ENCODE measurements around the gene XPR1.
"Not testable (repeated sequence)": the region's sequence is repeated elsewhere in the genome, so short reads cannot be mapped to it uniquely, and the experiment has no call there.

XPR1 gene

GRCh38 chr1:180842491-180843275 lies 210.9 kb downstream of the XPR1 start:
- DNase-seq: no peak

DNA sequence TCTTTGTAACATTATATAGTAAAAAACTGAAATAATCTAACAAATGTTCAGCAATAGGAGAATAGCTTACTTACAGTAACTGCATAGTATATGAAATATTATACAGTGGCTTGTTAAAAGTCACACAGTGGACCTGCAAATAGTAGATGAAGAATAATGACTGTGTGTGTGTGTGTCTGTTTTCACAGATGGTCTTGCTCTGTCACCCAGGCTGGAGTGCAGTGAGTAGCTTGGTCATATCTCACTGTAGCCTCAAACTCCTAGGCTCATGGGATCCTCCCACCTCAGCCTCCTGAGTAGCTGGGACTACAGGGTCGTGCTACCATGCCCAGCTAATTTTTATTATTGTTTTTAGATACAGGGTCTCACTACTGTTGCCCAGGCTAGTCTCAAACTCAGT lies 213.5 kb downstream of the XPR1 start:
- DNase-seq: no peak

DNA sequence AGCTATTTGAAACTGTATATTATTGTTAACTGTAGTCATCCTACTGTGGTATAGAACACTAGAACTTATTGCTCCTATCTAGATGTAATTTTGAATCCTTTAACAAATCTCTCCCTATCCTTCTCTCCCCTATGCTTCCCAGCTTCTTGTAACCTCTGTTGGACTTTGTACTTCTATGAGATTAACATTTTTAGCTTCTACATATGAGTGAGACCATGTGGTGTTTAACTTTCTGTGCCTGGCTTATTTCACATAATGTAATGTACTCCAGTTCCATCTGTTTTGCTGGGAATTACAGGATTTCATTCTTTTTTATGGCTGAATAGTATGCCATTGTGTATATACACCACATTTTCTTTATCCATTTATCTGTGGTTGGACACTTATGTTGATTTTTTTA lies 216.4 kb downstream of the XPR1 start:
- no peak for DNase-seq

- no peak for DNase-seq
Observed at GRCh38 chr1:180849031-180849775, 217.4 kb downstream of the XPR1 start.

DNA sequence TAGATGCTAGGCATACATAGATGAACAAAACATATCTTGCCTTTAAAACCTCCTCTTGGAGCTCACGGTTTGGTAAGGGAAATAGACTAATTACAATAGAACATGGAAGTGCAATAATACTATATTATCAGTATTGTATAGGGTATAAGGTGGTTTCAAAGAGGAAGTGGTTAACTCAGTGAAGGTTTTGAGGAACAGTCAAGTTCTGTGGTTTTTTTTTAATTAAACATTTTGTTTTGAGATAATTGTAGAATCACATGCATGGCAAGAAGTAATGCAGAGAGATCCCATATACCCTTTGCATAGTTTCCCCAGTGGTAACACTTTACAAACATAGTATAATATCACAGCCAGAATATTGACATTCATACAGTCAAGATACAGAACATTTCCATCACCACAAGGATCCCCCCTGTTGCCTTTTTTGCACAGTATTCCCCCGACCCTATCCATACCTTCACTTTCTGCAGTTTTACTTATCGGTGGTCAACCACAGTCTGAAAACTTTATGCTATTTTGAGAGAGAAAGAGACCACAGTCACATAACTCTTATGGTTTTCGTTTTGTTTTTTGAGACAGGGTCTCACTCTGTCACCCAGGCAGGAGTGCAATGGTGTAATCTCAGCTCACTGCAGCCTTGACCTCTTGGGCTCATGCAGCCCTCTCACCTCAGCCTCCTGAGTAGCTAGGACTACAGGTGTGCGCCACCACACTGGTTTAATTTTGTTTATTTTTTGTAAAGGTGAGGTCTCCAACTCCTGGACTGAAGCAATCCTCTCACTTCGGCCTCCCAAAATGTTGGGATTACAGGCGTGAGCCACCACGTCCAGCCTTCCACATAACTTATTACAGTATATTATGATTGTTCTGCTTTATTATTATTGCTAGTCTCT lies 220.4 kb downstream of the XPR1 start:
- no peak for DNase-seq

GRCh38 chr1:180854001-180854400 lies 222.2 kb downstream of the XPR1 start:
- DNase-seq: no peak

- no peak for DNase-seq
Observed at GRCh38 chr1:180854456-180854855, 222.6 kb downstream of the XPR1 start.

DNA sequence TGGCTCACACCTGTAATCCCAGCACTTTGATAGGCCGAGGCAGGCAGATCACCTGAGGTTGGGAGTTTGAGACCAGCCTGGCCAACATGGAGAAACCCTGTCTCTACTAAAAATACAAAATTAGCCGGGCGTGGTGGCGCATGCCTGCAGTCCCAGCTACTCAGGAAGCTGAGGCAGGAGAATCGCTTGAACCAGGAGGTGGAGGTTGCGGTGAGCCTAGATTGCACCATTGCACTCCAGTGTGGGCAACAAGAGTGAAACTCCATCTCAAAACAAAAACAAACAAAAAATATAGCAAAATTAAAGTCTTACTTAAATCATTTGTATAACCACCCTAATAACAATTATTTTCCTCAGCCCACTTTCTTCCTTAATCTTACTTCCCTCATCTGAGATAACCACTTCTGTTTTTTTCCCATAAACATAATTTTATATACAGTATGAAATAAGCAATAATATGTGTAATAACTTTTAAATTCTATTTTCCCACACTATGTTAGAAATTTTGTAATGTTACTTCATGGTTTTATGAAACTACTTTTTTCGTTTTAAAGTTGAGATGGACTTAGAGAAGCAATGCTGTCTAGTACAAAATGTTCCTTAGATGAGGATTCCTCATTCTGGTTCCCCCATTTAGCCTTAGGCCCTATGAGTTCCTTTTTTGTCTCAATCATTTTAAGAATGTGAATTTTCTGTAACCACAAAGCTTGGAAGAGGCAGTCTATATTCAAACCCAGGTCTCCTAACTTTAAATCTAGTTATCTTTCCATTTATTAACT lies 226.3 kb downstream of the XPR1 start:
- not testable (repeated sequence) for DNase-seq

GRCh38 chr1:180859306-180859705 lies 227.5 kb downstream of the XPR1 start:
- no peak for DNase-seq

GRCh38 chr1:180860535-180860934 lies 228.7 kb downstream of the XPR1 start:
- DNase-seq: no peak

DNA sequence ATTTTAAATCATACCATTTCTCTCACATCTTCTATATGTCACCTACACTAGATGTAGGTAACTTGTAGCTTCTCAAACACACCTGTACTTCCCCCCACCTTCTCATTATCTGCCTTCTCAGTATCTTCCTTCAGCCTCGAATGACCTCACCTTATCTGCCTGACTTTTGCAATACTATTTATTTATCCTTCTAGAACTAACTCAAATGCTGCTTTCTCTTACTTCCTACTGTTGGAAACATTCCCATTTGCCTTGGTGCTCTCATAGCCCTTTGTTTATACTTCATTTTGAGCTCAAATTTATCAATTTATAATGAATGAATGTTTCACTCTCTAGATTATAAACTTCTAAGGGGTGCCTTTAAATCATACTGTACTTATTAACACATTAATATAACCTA lies 230.5 kb downstream of the XPR1 start:
- no peak for DNase-seq

- DNase-seq: peak; percentile 57
Observed at GRCh38 chr1:180863158-180863775, 231.4 kb downstream of the XPR1 start.

DNA sequence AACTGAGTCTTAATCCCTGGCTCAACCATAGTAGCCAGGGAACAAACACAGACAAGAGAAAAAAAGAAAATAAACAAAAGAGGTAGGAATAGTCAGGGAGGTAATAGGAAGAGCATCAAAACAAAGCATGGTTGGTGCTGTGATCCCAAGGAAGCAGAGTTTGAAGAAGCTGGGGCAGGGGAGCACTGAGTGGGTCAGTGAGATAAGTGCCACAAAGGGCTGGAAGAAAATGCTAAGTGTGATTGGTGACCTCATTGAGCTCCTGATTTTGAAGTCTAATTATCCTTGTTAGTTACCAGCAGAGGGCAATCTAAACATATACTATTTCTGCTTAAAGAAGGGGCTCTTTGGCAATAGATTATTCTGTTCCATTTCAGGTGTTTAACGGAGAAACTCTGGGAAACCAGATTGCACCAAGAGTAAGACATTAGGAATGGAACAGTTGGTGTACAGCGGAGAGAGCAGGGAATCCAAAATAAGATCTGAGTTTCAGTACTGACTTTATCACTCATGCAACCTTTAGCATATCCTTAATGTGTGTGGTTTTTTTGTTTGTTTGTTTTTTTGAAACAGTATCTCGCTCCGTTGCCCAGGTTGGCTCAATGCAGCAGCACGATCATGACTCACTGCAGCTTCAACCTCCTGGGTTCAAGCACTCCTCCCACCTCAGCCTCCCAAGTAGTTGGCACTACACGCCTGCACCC lies 250.1 kb downstream of the XPR1 start:
- peak; percentile 26 for DNase-seq

- no peak for DNase-seq
Observed at GRCh38 chr1:180884588-180885300, 252.9 kb downstream of the XPR1 start.

GRCh38 chr1:180886338-180886737 lies 254.5 kb downstream of the XPR1 start:
- no peak for DNase-seq

- no peak for DNase-seq
Observed at GRCh38 chr1:180887841-180888240, 256.0 kb downstream of the XPR1 start.

GRCh38 chr1:180888870-180889269 lies 257.0 kb downstream of the XPR1 start:
- no peak for DNase-seq

DNA sequence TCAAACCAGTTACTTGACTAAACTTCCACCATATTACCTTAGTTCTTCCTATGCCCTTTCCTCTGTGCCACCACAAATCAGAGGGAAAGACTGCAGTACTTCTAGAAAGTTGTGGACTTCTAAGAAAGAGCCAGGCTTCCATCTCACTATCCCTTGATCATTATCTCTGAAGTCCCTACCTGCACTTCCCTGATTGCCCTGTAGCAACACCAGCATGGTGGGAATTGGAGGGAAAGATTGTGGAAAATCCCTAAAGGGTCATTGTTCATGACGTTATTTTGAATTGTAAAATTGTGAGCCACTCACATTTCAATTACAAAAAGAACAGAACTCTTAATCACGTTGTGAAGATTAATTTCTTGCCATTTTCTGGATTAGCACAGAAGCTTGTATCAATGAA lies 257.5 kb downstream of the XPR1 start:
- DNase-seq: no peak

DNA sequence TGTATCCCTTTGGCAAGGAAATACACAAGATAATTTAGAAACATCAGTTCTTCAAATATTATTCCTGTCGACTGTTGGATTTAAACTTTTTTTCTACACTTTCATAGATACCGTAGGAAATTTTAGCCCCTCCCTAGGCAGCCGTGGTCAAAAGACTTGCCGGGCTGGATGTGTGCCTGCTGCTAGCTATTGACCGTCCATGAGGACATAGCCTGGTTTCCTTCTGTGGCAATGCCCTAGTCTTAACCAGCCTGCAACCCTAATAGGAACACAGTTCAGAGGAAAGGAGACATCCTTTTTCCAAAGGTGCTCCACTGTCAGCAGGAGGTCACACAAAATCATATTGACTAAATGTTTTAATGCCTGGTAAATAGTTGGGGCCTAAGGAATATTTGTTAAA lies 260.4 kb downstream of the XPR1 start:
- no peak for DNase-seq

GRCh38 chr1:180892675-180893074 lies 260.9 kb downstream of the XPR1 start:
- no peak for DNase-seq

DNA sequence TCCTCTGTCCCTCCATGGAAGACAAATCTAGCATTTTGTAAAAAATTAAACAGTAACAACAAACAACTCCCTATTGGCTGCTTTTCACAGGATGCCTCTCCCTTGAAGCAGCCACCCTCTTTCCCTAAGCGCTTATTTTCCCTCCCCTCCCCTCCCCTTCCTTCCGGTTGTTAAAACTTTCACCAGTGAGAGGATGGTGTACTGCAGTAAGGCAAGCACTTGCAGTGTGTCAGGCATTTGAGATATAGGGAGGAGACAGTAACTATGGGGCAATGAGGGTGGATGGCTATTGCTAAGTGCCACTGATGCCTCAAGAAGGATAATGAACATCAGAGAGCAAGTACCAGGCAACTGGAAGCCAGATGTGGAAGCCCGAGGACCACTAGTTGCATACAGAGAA lies 261.8 kb downstream of the XPR1 start:
- no peak for DNase-seq
